Transverse colon (tissue), 4 donors: ENCODE measurements around the gene PCDHB16.

ENCODE experiments used
- CTCF ChIP-seq, 5 experiments: fragments of 200-600 bp in 3 of 5; fragments of 450-650 bp in 2 of 5; sonication (generic) in 3 of 5; IDR thresholded peaks; 1 replicate in 2 of 5; 2 replicates in 3 of 5; pipeline ENCODE4 v1.5.1; 2016 to 2017; ENCODE audit warnings: antibody characterized with exemption in 5 of 5, inconsistent platforms in 3 of 5, mild to moderate bottlenecking in 2 of 5, moderate library complexity in 1 of 5
- EP300 ChIP-seq: sonication (generic); formaldehyde crosslinking; IDR thresholded peaks from one replicate; pipeline ENCODE4 v1.6.1; 2017; ENCODE audit warnings: antibody characterized with exemption, low read depth
- POLR2AphosphoS5 ChIP-seq, 3 donors: sonication (generic); formaldehyde crosslinking; IDR thresholded peaks; one replicate each; pipeline ENCODE4 v1.6.1; 2016; ENCODE audit warnings: antibody characterized with exemption in 3 of 3

DNA sequence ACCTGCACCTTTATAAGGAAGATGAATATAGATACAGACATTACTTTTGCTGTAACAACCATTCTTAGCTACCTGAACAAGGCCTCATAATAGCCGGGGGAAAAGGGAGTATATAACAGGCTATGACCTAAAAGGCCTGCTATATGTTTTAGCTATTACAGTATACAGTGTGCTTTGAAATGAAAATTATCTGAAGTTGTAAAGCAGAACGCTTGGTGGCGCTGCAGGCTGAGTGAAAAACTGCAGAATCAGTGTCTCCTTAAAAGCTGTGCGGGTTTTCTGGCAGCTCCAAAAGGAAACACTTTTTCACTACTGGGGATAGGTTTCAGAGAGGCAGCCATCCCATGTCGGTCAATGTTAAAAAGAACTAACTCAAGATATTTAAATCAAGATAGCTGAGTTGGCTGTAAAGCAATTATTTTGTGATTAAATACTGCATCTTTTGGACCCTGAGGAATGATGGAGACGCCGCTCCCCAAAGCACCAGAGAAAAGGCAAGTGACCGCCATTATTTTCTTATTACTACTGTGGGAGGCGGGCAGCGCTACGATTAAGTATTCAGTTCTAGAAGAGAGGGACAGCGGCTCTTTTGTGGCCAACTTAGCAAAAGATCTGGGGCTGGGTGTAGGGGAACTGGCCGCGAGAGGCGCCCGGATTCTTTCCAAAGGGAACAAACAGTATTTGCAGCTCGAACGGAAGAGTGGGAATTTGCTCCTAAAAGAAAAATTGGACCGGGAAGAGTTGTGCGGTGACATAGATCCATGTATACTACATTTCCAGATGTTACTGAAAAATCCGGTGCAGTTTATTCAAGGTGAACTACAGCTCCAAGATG, 26.4 kb upstream of the PCDHB16 start:
- no peak for TF ChIP-seq CTCF (IDR thresholded peaks at IDR 0.05)
- TF ChIP-seq POLR2AphosphoS5 (IDR thresholded peaks at IDR 0.05) = no peak
- no peak for TF ChIP-seq EP300
